Stimulated activated CD4-positive, alpha-beta T cell treated with anti-CD3 and anti-CD28 coated beads, Interleukin-1b, Interleukin-23, amount 100 ng/mL, for 1 hour (primary cell): ENCODE measurements around the gene FOXL2NB.

ENCODE experiments used
- DNase-seq, 2 donors: peaks; one replicate each; pipeline ENCODE4 v3.0.0-alpha.2; 2020; ENCODE audit warnings: low read depth in 2 of 2

FOXL2NB gene

DNA sequence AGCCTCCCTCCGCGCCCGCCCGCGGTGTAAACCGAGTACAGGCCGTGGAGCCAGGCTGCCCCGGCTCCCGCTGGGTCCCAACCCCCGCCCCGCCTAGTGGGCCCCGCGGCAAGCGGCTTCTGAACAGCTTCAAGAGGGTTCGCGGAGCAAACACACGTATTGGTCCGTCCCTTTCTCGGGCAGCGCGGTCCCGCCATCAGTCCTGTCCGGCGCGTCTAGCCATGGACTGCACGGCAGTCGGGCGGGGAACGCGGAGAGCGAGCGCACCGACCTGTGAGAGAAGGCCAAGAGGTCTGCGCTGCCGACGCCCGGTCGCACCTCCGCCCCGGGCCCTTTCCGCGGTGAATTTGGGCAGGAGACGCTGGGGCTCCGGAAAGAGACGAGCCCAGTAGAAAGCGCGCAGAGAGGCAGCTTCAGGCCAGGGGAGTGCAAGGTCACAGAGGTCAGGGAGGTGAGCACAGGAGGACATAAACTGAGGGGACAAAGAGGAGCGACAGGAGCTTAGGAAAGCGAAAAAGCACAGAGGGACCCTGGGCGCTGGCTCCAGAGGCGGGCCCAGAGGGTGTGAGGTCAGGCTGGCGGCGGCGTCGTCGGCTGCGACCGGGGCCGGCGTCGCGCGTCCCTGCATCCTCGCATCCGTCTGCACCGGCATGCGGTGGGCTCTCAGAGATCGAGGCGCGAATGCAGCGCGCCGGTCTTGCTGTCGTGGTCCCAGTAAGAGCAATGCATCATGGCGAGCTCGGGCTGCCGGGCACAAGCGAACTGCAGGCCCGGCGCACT is 1.9 kb upstream of the FOXL2NB start:
- DNase-seq = no peak

DNA sequence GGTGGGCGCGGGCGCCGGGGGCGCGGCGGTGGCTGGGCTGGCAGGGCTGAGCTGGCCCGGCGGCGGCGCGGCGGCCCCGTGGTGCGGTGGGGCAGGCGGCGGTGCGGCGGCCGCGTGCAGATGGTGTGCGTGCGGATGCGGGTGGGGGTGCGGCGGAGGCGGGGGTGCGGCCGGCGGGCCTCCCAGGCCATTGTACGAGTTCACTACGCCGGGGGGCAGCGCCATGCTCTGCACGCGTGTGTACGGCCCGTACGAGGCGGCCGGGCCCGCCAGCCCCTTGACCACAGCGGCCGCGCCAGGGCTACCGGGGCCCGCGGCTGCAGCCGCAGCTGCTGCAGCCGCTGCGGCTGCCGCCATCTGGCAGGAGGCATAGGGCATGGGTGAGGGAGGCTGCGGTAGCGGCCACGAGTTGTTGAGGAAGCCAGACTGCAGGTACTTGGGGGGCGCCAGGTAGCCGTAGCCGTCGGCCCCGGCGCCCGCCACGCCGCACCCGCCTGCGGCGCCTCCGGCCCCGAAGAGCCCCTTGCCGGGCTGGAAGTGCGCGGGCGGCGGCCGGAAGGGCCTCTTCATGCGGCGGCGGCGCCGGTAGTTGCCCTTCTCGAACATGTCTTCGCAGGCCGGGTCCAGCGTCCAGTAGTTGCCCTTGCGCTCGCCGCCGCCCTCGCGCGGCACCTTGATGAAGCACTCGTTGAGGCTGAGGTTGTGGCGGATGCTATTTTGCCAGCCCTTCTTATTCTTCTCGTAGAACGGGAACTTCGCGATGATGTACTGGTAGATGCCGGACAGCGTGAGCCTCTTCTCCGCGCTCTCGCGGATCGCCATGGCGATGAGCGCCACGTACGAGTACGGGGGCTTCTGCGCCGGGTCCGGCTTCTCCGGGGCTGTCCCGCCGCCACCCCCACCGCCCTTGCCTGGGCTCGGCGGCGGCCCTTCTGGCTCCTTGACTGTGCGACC is 1.0 kb upstream of the FOXL2NB start:
- DNase-seq = no peak

DNA sequence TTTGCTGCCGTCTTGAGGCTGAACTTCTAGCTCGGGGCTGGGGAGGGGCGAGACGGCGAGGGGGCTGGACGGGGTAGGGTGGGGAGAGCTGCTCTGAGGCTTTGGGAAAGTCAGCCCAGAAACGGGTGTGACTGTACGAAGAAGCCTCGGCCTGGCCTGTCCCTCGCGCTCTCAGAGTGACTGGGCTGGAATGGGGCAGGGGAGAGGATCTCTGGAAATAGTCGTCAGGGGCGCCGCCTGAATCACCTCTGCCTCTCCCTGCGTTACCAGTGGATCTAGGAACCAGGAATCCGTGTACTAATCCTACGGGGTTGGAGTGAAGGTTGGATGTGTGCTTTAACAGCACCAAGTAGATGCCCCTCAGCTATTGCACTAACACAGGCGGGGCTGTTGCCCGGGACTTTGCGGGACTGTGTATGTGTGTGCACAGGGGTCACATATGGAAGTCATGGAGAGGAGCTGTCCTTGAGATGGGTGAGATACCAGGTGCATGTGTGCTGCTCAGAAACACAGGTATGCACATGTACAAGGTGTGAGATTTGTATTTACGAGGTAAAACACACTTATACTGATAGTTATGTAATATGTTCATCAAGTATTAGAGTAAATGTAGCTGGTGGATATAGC is 591 bp downstream of the FOXL2NB start:
- no peak for DNase-seq

DNA sequence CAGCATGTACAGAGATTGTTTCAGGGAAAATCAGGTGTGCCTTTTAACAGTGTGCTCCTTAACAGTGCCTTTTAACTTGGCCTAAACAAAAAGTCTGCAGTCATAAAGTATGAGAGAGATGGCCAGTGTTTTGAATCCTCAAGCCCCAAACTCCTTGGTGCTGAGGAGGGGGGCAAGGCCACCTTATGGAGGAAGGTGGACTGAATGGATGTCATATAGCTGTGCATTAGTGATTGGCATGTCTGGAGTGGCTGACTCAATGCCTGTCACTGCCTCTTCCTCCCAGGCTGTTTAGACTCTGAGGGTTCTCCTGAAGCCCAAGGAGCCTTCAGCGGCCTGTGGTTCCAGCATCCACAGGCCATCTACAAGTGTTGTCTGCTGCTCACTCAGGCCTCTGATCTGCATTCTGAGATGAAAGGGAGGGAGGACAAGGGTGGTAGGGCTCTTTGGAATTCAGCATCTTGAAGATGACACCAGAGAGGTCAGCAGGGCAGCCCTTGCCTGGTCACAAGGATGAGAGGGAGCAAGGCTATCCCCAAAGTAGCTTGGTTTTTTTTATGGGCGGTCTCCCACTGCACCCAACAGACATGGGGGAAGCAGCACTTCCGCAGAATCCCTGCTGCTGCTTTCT is 1.5 kb downstream of the FOXL2NB start:
- no peak for DNase-seq

DNA sequence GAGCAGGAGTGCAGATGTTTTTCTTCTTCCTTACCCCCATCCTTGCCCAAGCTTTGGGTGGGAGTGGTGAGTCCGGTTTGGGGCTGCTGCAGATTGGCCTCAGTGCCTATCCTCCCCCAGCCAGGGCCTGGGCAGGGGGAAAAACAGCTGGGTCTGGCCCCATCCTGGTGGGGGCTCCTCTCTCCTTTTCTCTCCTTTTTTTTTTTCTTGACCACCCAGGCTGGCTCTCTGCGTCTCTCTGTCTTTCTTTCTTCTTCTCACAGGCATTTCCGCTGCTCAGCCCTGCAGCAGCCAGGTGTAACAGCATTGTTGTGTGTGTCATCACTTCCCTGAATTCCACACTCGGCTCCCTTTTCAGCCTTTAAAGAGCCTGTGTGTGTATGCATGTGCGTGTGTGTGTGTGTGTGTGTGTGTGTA is 2.0 kb downstream of the FOXL2NB start:
- no peak for DNase-seq

DNA sequence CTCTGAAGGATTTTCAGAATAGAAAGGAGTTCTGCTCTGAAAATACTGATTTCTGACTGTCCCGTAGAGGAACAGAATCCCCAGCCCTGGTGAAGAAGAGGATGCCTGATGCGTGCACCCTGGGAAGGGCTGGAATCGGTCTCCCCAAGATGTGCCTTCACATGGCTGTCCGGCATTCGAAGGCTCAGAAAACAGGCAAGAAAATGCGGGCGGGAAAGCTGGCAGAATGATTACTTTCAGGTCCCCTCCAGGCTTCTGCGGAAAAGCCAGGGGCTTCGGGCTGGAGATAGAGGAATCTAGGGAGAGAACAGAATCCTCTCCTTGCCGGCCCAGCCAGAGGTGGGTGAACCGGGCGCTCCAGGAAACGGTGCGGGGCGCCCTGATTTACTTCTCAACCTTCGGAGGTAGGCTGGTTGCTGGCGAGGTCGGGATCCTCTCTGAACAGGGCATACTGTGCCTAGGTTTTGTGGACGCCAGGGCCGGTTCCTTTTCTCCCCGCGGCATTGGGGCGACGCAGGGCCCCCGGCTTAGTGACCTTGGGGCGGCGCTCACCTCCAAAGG is 2.5 kb downstream of the FOXL2NB start:
- no peak for DNase-seq

DNA sequence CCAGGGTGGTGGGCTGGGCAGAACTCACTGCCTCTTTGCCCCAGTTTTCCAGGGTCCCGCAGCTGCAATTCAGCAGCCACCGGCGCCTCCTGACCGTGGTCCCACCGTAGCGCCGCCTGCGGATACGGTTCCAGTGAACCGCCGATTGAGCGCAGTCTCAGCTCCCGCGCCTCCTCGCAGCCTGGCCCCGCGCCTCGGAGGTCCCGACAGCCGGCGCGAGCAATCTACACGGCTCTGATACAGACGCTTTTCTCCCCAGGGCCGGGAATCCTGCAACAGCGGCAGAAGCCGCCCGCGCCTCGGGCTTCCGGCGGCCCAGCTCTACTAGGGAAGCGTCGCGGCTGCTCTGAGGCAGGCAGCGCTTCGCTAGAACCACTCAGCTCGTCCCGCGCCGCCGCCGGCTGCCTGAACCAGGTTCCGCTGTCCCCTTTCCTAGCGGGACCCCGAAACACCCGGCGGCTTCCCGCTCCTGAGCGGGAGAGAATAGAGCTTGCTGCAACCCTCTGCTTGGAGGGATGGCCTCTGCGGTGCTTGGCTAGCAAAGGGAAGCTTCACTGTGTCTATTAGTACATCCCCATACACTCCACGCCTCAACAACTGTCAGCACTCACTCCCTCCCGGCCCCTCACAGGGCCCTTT is 3.1 kb downstream of the FOXL2NB start:
- DNase-seq = no peak

DNA sequence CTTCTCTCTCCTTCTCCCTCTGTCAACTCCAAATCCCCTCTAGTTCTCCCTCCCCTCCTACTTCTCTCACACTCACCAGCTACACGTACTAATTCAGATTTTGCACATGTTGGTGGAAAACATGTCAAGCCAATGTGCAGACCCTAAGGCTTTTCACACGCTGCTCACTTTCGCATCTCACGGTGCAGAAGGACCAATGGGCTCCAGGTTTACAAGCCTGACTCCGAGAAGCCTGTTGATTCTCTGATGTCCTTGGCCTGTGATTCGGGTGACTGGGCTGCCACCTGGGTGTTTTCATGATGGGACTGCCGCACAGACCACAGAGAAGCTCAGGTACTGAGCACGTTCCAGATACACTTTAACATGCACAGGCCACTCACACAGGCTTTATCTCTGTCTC is 3.7 kb downstream of the FOXL2NB start:
- no peak for DNase-seq

DNA sequence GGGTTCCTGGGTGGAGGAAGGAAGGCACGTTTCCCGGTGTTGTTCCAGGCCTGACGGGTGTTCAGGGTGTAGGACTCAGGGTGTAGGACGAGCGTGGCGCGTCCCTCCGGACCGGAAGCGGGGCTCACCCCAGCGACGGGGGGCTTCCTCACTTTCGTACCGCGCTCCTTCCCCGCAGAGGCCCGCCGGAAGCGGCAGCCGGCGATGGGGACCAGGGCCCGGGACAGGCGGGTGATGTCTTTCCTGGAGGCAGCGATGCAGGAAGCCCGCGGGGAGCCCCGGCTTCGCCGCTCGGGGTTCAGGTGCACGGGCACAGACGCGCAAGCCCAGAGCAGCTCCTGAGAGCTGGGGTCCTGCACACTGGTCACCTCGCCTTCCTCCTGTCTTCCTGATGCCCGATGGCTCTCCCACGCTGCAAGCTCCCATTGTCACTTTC is 13.4 kb downstream of the FOXL2NB start:
- no peak for DNase-seq

DNA sequence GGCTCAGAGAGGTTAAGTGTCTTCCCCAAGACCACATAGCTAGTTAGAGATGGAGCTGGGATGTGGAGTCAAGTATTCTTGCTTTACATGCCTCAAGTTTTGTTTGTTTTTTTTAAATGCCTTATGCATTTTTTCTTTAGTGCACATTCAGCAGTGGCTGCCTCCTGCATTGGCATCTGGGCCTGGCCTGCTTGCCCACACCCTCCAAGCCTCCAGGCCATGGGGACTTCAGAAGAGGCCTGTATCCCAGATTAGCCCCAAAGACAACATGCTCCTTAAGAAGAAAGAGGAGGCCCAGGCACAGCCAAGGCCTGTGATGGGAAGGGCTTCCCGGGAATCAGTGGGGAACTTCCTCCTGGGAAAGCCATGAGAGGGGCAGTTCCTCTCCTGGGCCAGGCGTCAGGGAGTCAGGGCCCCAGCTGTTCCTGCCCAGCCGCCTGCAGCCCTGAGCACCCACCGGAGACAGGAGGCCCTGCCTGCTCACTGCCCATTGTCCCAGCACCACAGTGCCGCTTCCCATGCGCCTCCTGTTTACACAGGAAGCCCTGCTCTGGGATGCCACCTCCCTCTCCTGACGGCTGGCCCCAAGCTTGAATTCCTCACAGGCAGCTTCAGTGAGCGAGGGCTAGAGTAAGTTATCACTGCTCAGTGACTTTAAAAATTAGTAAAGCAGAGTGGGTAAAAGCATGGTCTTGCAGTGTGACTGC is 16.0 kb downstream of the FOXL2NB start:
- DNase-seq = no peak

DNA sequence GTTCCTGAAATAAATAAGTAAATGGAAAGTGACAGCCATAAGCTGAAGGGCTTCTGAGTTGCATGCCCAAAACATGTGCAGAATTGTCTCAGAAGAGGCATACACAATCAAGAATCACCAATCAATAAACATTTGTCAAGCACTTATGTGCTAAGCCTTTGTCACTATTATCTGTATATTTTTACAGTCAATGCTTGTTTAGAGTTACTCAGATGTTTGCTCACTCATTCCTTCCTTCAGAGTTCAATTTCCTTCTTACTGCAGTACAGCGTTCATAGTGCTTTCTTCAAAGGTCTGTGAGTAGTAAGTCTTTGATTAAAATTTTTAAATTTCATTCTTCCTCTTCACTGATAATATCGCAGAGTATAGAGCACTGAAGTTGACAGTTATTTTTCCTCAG is 17.2 kb downstream of the FOXL2NB start:
- no peak for DNase-seq

DNA sequence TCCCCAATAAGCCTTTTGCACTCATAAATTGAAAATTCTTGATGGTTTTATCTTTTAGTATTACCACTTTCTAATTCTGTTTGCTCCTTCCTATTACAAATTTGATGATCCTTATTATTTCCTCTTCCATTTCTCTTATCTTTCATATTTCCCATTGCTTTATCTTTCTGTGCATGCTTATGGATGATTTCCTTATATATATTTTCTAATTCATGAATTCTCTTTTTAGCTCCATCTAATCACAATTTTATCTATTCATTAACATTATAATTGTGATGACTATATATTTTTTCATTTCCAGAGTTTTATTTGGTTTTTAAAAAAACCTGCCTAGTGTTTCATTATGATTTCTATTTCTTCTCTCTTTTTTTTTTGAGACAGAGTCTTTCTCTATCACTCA is 17.9 kb downstream of the FOXL2NB start:
- DNase-seq = no peak

DNA sequence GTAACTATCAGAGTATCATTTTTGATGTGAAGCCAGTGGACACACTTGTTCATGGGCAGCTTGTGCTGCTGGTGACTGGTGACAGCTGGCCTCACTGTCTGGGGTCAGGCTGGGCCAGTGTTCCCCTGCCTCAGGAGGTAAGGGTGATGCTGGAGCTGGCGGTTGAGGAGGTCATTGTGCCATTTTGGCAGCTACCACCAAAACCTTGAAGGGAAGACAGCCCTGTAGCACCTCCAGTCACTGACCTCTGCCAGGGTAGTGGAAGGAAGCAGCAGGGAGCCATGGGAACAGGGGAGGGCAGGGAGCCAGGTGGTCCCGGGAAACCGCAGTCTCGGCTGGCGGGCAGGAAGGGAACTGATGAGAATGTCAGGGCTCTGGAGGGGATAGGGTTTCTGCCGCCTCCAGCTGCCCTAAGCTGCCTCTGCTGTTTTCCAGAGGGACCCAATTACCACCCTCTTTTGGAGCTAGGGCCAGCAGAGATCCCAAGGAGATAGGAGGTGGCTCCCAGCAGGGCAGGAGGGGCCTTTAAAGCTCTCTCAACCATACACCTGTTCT is 24.8 kb downstream of the FOXL2NB start:
- DNase-seq = no peak

DNA sequence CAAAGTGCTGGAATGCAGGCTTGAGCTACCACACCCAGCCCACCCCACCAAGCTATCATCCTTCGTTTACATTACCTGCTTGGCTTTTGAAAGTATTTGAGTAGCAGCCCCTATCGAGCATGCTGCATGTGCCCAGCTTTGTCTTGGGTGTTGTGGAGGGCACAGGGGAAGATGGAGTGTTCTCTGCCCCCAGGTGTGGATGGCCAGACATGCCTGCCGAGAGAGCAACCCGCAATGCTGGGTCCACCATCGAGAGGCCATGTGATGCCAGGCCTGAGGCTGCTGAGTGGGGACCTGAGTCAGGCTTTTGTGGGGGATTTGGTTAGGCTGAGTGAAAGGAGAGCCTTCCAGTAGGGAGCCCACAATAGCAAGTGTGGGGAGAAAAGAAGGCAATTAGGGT is 25.9 kb downstream of the FOXL2NB start:
- no peak for DNase-seq

DNA sequence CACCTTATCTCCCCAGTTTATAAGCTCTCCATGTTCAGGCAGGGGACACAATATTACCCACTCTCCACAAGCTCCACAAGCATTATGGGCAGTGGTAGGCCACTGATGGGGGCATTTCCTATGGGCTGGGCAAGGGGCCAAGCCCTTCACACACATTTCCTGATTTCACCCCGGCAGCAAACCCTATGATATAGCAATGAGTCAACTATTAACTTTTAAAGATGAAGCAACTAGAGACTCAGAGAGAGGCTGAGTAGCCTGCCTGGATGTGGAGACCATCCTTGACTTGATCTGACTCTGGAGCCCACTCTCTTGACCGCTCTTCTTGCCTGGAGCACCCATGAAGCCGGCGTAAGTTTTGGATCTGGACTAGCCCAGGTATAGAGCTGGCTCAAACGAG is 27.4 kb downstream of the FOXL2NB start:
- DNase-seq = no peak

DNA sequence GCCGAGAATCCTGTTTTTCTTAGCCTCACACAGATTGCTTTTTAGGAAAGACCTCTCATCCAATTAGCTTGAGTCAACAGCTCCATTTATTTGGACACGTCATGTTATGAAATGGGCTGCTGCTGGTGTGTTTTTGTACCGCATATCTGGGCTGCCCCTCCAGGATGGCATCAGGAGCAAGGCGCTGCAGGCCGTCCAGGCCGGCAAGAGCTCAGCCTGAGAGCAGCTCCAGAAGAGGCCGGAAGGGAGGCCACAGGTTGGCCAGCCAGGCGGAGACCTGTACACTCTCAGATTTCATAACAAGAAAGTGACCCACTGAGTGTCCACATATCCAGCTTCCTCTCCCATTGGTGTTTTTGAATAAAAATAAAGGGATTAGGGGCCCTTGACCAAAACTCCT is 28.3 kb downstream of the FOXL2NB start:
- DNase-seq = no peak

DNA sequence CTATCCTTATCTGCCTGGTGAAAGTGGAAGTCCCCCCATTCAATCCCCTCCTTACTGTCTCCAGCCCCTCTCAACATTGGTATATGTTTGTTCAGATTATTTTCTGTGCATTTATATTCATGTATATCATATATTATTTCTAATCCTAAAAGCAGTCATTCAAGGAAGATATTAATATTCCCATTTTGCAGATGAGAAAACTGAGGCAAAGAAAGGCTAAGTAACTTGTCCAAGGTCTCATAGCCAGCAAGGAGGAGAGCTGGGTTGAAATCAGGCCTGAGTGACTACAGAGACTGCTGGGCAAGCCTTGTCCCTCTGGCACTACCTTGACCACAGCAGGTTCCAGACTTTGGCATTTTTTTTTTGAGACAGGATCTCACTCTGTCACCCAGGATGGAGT is 29.0 kb downstream of the FOXL2NB start:
- no peak for DNase-seq

DNA sequence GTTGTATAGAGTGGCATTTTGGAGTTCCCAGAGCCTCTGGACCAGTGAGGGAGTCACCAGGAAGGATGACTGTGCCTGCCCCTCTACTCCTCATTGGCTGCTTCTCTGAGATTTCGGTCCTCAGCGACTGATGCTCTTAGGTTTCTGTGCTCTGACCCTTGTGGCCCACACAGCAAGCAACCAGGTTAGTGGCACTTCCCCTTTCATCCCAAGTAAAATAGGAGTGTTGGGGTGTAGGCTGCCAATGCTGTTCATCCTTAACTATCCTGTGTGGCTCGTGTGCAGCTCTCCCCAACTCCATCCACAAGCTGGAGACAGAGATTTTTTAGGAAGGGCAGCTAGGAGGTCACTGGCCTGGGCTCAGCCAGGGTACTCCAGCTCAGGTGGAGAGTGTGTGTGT is 37.8 kb downstream of the FOXL2NB start:
- no peak for DNase-seq

DNA sequence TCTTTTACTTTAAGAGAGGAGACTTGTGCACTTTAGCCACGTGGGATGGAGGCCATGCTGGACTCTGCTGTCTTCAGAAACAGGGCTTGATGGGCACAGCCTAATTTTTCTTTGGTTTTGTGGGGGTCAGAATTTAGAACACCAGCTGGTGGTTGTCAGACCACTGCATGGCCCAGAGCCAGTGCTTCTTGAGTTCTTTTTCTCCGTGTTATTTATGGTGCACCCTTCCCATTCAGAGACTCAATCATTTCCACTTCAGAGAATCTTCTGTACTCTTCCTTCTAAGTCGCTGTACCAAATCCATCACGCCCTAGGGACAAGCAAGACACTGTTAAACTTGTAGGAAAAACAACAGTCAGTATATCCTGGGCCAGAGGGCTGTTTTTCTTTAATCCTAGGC is 38.9 kb downstream of the FOXL2NB start:
- DNase-seq = no peak

DNA sequence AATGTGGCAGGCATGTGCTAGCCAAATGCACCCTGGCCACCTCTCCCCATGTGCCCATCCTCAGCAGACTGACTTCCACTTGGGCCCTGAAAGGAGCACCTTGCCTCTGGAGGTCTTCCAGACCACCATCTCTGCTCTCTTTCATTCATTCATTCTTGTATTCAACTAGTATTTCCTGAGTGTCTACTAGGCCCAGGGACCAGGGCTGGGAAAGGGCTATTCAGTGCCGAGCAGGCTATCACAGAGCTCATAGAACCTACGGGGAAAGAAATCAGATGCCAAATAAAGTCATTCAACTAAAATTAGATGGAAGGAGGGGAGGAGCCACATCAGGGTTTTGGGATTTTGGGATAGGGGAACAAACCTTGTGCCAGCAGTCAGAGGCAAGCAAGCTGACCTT is 40.2 kb downstream of the FOXL2NB start:
- DNase-seq = no peak
